ENCODE measurements around the gene DTNA.

- no peak for TF ChIP-seq POLR2A (IDR thresholded peaks at IDR 0.05)
- no peak for TF ChIP-seq CTCF (IDR thresholded peaks at IDR 0.05)
Measured at GRCh38 chr18:34752056-34752455, 42.0 kb downstream of the DTNA start.

Data from prostate gland (tissue), 2 donors.